Ishikawa (cell line): ENCODE measurements around the gene P3H4.
A peak's percentile ranks its signal among the peaks of the same experiment; 100 is the strongest.

Experiments
- CEBPB ChIP-seq: IDR thresholded peaks from 2 replicates; pipeline ENCODE4 v1.6.1; 2012
- CREB1 ChIP-seq: IDR thresholded peaks from 2 replicates; pipeline ENCODE4 v1.6.1; 2012; ENCODE audit warnings: low read depth
- EGR1 ChIP-seq: IDR thresholded peaks from 2 replicates; pipeline ENCODE4 v1.6.1; 2012
- EP300 ChIP-seq: IDR thresholded peaks from 2 replicates; pipeline ENCODE4 v1.6.1; 2012; ENCODE audit warnings: borderline replicate concordance
- FOXM1 ChIP-seq: IDR thresholded peaks from 2 replicates; pipeline ENCODE4 v1.6.1; 2012; ENCODE audit warnings: low read depth, borderline replicate concordance
- MAX ChIP-seq: IDR thresholded peaks from 2 replicates; pipeline ENCODE4 v1.6.1; 2012
- NFIC ChIP-seq: IDR thresholded peaks from 2 replicates; pipeline ENCODE4 v1.6.1; 2012
- RAD21 ChIP-seq: IDR thresholded peaks from 2 replicates; pipeline ENCODE4 v1.6.1; 2012; ENCODE audit warnings: low read depth
- REST ChIP-seq: IDR thresholded peaks from 2 replicates; pipeline ENCODE4 v1.6.1; 2012; ENCODE audit warnings: low read depth, mild to moderate bottlenecking
- TAF1 ChIP-seq: IDR thresholded peaks from 2 replicates; pipeline ENCODE4 v1.6.1; 2012; ENCODE audit warnings: low read depth, mild to moderate bottlenecking
- TCF12 ChIP-seq: IDR thresholded peaks from 2 replicates; pipeline ENCODE4 v1.6.1; 2012; ENCODE audit warnings: low read depth
- TEAD4 ChIP-seq: IDR thresholded peaks from 2 replicates; pipeline ENCODE4 v1.6.1; 2012
- USF1 ChIP-seq: IDR thresholded peaks from 2 replicates; pipeline ENCODE4 v1.6.1; 2012
- YY1 ChIP-seq: IDR thresholded peaks from 2 replicates; pipeline ENCODE4 v1.6.1; 2012; ENCODE audit warnings: low read depth
- ZBTB7A ChIP-seq: IDR thresholded peaks from 2 replicates; pipeline ENCODE4 v1.6.1; 2012; ENCODE audit warnings: low read depth

The P3H4 gene

GRCh38 chr17:41811549-41812380 lies at the start of gene P3H4:
TSS of gene P3H4 (minus strand) at chr17:41811949. CDS start at chr17:41811915, 34 bp downstream.
- TF ChIP-seq EP300 (no peak), NFIC (peak; percentile 27; the same call in 1 of the 2 replicates), ZBTB7A (0 out of 2 replicates have a peak, but pooled peaks have one; percentile 50), CEBPB (no peak), USF1 (no peak; the same call in 1 of the 2 replicates), REST (0 out of 2 replicates have a peak, but pooled peaks have one; percentile 26), CREB1 (no peak), TAF1 (peak; percentile 60; the same call in 1 of the 2 replicates), TCF12 (no peak), MAX (peak; percentile 84), TEAD4 (no peak), RAD21 (peak; percentile 53; the same call in 1 of the 2 replicates), EGR1 (0 out of 2 replicates have a peak, but pooled peaks have one; percentile 20), YY1 (no peak; the same call in 1 of the 2 replicates), FOXM1 (no peak)

- TF ChIP-seq NFIC, result no peak
- no peak for TF ChIP-seq EGR1
- TF ChIP-seq MAX, result no peak
- TF ChIP-seq FOXM1, result no peak
- no peak for TF ChIP-seq TAF1
- no peak for TF ChIP-seq YY1
- TF ChIP-seq TCF12, result no peak
- no peak for TF ChIP-seq CEBPB
- no peak for TF ChIP-seq CREB1
- no peak for TF ChIP-seq REST
- TF ChIP-seq USF1, result no peak
Observed at GRCh38 chr17:41860254-41860931, 48.6 kb upstream of the P3H4 start.

- TF ChIP-seq ZBTB7A, result no peak
- TF ChIP-seq USF1, result no peak
- no peak for TF ChIP-seq CEBPB
- TF ChIP-seq EP300, result no peak
- no peak for TF ChIP-seq MAX
- no peak for TF ChIP-seq TCF12
- no peak for TF ChIP-seq REST
- no peak for TF ChIP-seq RAD21
- TF ChIP-seq YY1, result no peak
- no peak for TF ChIP-seq FOXM1
- no peak for TF ChIP-seq NFIC
- TF ChIP-seq TAF1, result no peak
- no peak for TF ChIP-seq EGR1
- TF ChIP-seq CREB1, result no peak
- no peak for TF ChIP-seq TEAD4
Observed at GRCh38 chr17:41849251-41849990, 37.7 kb upstream of the P3H4 start.
